ENCODE results near the gene ANAPC4. TPM values are rescaled to one million over a fixed set of nuclear protein-coding genes. Genes with fewer than 3 reads are reported as not detected.

ANAPC4 gene
- total and polyA plus RNA-seq, 2 of the 8 experiments (the other 6 are each of a cell fraction or from before 2014, with no cell fraction given): 8.7 to 31.6 TPM

DNA sequence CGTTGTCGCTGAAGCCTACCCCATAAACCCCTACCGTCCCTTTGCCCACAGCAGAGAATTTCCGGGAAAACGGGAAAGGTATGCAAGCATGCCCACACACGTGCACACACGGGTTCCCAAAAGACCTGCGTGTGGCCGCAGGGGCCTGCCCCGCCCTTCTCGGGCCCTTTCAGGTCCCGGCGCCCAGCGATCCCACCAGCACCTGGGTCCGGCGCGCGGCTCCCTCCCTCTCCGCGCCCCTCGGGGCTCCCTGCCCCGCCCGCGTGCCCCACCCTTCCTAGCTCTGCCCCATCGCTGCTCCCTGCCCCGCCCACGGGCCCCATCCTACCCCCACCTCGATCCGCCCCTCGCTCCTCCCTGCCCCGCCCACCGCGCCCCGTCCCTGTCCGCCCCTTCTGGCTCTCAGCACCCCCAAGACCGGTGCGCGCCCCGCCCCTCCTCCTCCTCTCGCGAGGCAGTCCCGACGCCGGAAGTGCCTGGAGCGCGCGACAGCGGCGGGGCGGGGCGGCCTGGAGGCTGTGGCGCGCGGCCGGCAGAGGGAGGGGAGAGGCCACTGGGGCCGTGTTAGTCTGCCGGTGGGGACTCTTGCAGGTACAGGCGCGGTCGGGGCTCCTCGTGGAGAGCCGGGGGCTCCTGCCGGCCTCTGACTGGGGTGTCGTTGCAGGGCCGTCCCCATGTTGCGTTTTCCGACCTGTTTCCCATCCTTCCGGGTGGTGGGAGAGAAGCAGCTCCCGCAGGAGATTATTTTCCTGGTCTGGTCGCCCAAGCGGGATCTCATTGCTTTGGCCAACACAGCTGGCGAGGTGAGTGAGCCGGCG, at the start of gene ANAPC4 (continued):
- peak in 1 of 2 experiments; percentile 68; a peak in 2 of 4 replicates for TF ChIP-seq SIN3A (conservative IDR thresholded peaks at IDR 0.05 in 1 of 2, IDR thresholded peaks at IDR 0.05 in 1 of 2; ENCODE audit: low read depth in 1 of 2, low read length in 2 of 2)
- TF ChIP-seq NANOG (IDR thresholded peaks at IDR 0.05; ENCODE audit: insufficient read depth, low read depth, low read length, poor library complexity, severe bottlenecking): no peak
- TF ChIP-seq BCL11A (IDR thresholded peaks at IDR 0.05; ENCODE audit: low read depth in 2 of 2, low read length in 2 of 2): no peak
- TF ChIP-seq CHD2 (IDR thresholded peaks at IDR 0.05; ENCODE audit: low read length): peak; percentile 92
- TF ChIP-seq SIRT6 (IDR thresholded peaks at IDR 0.05; ENCODE audit: low read length): no peak
- TF ChIP-seq HDAC2 (IDR thresholded peaks at IDR 0.05; ENCODE audit: borderline replicate concordance in 1 of 2, low read depth in 2 of 2, low read length in 2 of 2): 0 out of 4 replicates have a peak, but pooled peaks of 1 of the 2 experiments have one; percentile 45
- TF ChIP-seq, protein P1, sequence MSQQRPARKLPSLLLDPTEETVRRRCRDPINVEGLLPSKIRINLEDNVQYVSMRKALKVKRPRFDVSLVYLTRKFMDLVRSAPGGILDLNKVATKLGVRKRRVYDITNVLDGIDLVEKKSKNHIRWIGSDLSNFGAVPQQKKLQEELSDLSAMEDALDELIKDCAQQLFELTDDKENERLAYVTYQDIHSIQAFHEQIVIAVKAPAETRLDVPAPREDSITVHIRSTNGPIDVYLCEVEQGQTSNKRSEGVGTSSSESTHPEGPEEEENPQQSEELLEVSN (IDR thresholded peaks at IDR 0.05): peak; percentile 71; the same call in 1 of the 2 replicates
- TF ChIP-seq, protein P2, sequence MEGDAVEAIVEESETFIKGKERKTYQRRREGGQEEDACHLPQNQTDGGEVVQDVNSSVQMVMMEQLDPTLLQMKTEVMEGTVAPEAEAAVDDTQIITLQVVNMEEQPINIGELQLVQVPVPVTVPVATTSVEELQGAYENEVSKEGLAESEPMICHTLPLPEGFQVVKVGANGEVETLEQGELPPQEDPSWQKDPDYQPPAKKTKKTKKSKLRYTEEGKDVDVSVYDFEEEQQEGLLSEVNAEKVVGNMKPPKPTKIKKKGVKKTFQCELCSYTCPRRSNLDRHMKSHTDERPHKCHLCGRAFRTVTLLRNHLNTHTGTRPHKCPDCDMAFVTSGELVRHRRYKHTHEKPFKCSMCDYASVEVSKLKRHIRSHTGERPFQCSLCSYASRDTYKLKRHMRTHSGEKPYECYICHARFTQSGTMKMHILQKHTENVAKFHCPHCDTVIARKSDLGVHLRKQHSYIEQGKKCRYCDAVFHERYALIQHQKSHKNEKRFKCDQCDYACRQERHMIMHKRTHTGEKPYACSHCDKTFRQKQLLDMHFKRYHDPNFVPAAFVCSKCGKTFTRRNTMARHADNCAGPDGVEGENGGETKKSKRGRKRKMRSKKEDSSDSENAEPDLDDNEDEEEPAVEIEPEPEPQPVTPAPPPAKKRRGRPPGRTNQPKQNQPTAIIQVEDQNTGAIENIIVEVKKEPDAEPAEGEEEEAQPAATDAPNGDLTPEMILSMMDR (IDR thresholded peaks at IDR 0.05; ENCODE audit: control extremely low read depth in 1 of 3, insufficient read depth in 1 of 3, low read depth in 1 of 3, low read length in 3 of 3): no peak
- TF ChIP-seq, protein P3, sequence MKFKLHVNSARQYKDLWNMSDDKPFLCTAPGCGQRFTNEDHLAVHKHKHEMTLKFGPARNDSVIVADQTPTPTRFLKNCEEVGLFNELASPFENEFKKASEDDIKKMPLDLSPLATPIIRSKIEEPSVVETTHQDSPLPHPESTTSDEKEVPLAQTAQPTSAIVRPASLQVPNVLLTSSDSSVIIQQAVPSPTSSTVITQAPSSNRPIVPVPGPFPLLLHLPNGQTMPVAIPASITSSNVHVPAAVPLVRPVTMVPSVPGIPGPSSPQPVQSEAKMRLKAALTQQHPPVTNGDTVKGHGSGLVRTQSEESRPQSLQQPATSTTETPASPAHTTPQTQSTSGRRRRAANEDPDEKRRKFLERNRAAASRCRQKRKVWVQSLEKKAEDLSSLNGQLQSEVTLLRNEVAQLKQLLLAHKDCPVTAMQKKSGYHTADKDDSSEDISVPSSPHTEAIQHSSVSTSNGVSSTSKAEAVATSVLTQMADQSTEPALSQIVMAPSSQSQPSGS (IDR thresholded peaks at IDR 0.05; ENCODE audit: low read length): no peak
- TF ChIP-seq POLR2A (IDR thresholded peaks at IDR 0.05; ENCODE audit: control extremely low read depth in 1 of 2, low read depth in 2 of 2, low read length in 2 of 2): peak; percentile 55 to 87
- TF ChIP-seq EP300 (IDR thresholded peaks at IDR 0.05; ENCODE audit: borderline replicate concordance in 1 of 2, low read depth in 2 of 2, low read length in 2 of 2): no peak
- TF ChIP-seq TAF1 (IDR thresholded peaks at IDR 0.05; ENCODE audit: low read depth, low read length): peak; percentile 86
- peak; percentile 62 for TF ChIP-seq TAF7 (optimal IDR thresholded peaks at IDR 0.05; ENCODE audit: borderline replicate concordance, low read depth, low read length)
- peak; percentile 81; the same call in 1 of the 2 replicates for TF ChIP-seq RBBP5 (IDR thresholded peaks at IDR 0.05; ENCODE audit: borderline replicate concordance, low read depth, low read length)
- TF ChIP-seq TBP (IDR thresholded peaks at IDR 0.05; ENCODE audit: low read depth, low read length): peak; percentile 28; the same call in 1 of the 2 replicates
- no peak for TF ChIP-seq CHD1 (IDR thresholded peaks at IDR 0.05; ENCODE audit: low read depth, low read length)
- TF ChIP-seq EGR1 (IDR thresholded peaks at IDR 0.05; ENCODE audit: borderline replicate concordance, low read depth, low read length): peak; percentile 35; the same call in 1 of the 2 replicates
- TF ChIP-seq ASH2L (IDR thresholded peaks at IDR 0.05; ENCODE audit: low read length): peak; percentile 66

Data from H1 (cell line).